SU-DHL-6 (cell line): ENCODE data around the gene TCEAL3.

Experiments used
- H2AFZ ChIP-seq: fragments of 200-600 bp; sonication (generic); 2 replicates; pipeline ENCODE4 v1.6.1; 2014; ENCODE audit warnings: low read depth, mild to moderate bottlenecking, moderate library complexity, mixed read lengths, antibody characterized with exemption, low read length; ENCODE audit not compliant: severe bottlenecking
- H3F3A ChIP-seq: fragments of 200-600 bp; shearing (Covaris generic); 2 replicates; pipeline ENCODE4 v1.6.0; 2016; ENCODE audit warnings: antibody characterized with exemption, mild to moderate bottlenecking; ENCODE audit not compliant: insufficient read depth
- H3K27ac ChIP-seq: fragments of 200-600 bp; sonication (generic); 2 replicates; pipeline ENCODE4 v1.5.1; 2016; ENCODE audit warnings: low read depth, mild to moderate bottlenecking, low read length, moderate library complexity, mixed read lengths
- H3K27me3 ChIP-seq: fragments of 200-600 bp; sonication (generic), shearing (Covaris generic); 2 replicates; pipeline ENCODE4 v1.6.0; 2014; ENCODE audit warnings: mild to moderate bottlenecking, low read length
- H3K36me3 ChIP-seq: fragments of 200-600 bp; sonication (generic); 2 replicates; pipeline ENCODE4 v1.6.1; 2014; ENCODE audit warnings: mild to moderate bottlenecking, low read length, mixed read lengths
- H3K4me2 ChIP-seq: fragments of 300-600, 200-600 bp; shearing (Covaris generic), sonication (generic); 2 replicates; pipeline ENCODE4 v1.6.0; 2014; ENCODE audit warnings: low read length, low read depth, mild to moderate bottlenecking; ENCODE audit not compliant: poor library complexity, severe bottlenecking
- H3K4me3 ChIP-seq: fragments of 200-600 bp; sonication (generic); 2 replicates; pipeline ENCODE4 v1.5.1; 2014; ENCODE audit warnings: antibody characterized with exemption, low read length, mild to moderate bottlenecking, mixed read lengths; ENCODE audit not compliant: insufficient read depth, poor library complexity, severe bottlenecking
- H3K79me2 ChIP-seq: fragments of 200-600 bp; sonication (generic); 2 replicates; pipeline ENCODE4 v1.6.1; 2014; ENCODE audit warnings: mild to moderate bottlenecking, low read length, moderate library complexity; ENCODE audit not compliant: insufficient read depth
- H3K9ac ChIP-seq: fragments of 200-600 bp; sonication (generic); 2 replicates; pipeline ENCODE4 v1.7.0; 2014; ENCODE audit warnings: mild to moderate bottlenecking, low read length
- H3K9me2 ChIP-seq: fragments of 200-600 bp; sonication (generic); replicated peaks from 2 replicates; pipeline ENCODE4 v1.6.1; 2014; ENCODE audit warnings: low read length; ENCODE audit not compliant: insufficient read depth
- H3K9me3 ChIP-seq: fragments of 200-600 bp; sonication (generic); 2 replicates; pipeline ENCODE4 v1.6.1; 2014; ENCODE audit warnings: low read length, mixed read lengths; ENCODE audit not compliant: insufficient read depth
- H4K20me1 ChIP-seq: fragments of 200-600 bp; sonication (generic); 2 replicates; pipeline ENCODE4 v1.6.1; 2014; ENCODE audit warnings: low read depth, mild to moderate bottlenecking, antibody characterized with exemption, low read length, moderate library complexity, mixed read lengths
- CTCF ChIP-seq: fragments of 200-600 bp; sonication (generic); IDR thresholded peaks from one replicate; pipeline ENCODE4 v1.5.1; 2017; ENCODE audit warnings: antibody characterized with exemption, mild to moderate bottlenecking, low read length, moderate library complexity; ENCODE audit not compliant: insufficient read depth, poor library complexity, severe bottlenecking
- EZH2phosphoT487 ChIP-seq: fragments of 200-600 bp; sonication (generic), shearing (Covaris generic); conservative IDR thresholded peaks from 2 replicates; pipeline ENCODE4 v1.6.1; 2018; ENCODE audit warnings: mild to moderate bottlenecking, antibody characterized with exemption, low read length, moderate library complexity, mixed read lengths

Gene TCEAL3

GRCh38 chrX:103565197-103565596 is 42.6 kb upstream of the TCEAL3 start:
- H3K9me2 ChIP-seq, result no peaks in the 10 kb centered on the region
- no peak overlapping the region for H3K9ac ChIP-seq
- no peak overlapping the region for H3K4me3 ChIP-seq
- no peak for TF ChIP-seq CTCF
- TF ChIP-seq EZH2phosphoT487, result no peak
- H3K27ac ChIP-seq, result no peak overlapping the region
- no peaks in the 10 kb centered on the region for H3K79me2 ChIP-seq
- no peaks in the 10 kb centered on the region for H4K20me1 ChIP-seq
- no peaks in the 10 kb centered on the region for H3K9me3 ChIP-seq
- H2AFZ ChIP-seq, result no peak overlapping the region
- no peaks in the 10 kb centered on the region for H3K36me3 ChIP-seq
- no peaks in the 10 kb centered on the region for H3F3A ChIP-seq
- H3K4me2 ChIP-seq, result no peak overlapping the region
- no peaks in the 10 kb centered on the region for H3K27me3 ChIP-seq

GRCh38 chrX:103565752-103566151 is 42.0 kb upstream of the TCEAL3 start:
- Histone ChIP-seq H3K9me3 (no peaks in the 10 kb centered on the region), H3F3A (no peaks in the 10 kb centered on the region), H3K79me2 (no peaks in the 10 kb centered on the region), H3K27ac (no peak overlapping the region), H3K4me3 (no peak overlapping the region), H3K4me2 (no peak overlapping the region), H2AFZ (no peak overlapping the region), H4K20me1 (no peaks in the 10 kb centered on the region), H3K9me2 (no peaks in the 10 kb centered on the region), H3K27me3 (no peaks in the 10 kb centered on the region), H3K36me3 (no peaks in the 10 kb centered on the region), H3K9ac (no peak overlapping the region)
- TF ChIP-seq EZH2phosphoT487, result no peak
- TF ChIP-seq CTCF, result no peak

GRCh38 chrX:103571121-103571520 is 36.6 kb upstream of the TCEAL3 start:
- Histone ChIP-seq H3K9me3 (no peaks in the 10 kb centered on the region), H4K20me1 (no peaks in the 10 kb centered on the region), H3K9me2 (no peaks in the 10 kb centered on the region), H3K27me3 (no peaks in the 10 kb centered on the region), H2AFZ (no peak overlapping the region), H3K79me2 (no peaks in the 10 kb centered on the region), H3K36me3 (no peaks in the 10 kb centered on the region), H3K27ac (no peak overlapping the region), H3F3A (no peaks in the 10 kb centered on the region), H3K4me3 (no peak overlapping the region), H3K9ac (no peak overlapping the region), H3K4me2 (no peak overlapping the region)
- TF ChIP-seq EZH2phosphoT487 (no peak), CTCF (no peak)
